NB4 (cell line): ENCODE results near the gene TBC1D1.

Source experiments
- DNase-seq: peaks from one replicate; pipeline ENCODE4 v3.0.0; 2010; ENCODE audit warnings: low read depth
- H3K4me3 ChIP-seq: one replicate; pipeline ENCODE4 v1.5.1; 2011; ENCODE audit warnings: mild to moderate bottlenecking, low read depth, low read length, moderate library complexity
- MYC ChIP-seq: IDR thresholded peaks from 2 replicates; pipeline ENCODE4 v1.6.1; 2011; ENCODE audit warnings: low read depth, low read length
- POLR2A ChIP-seq: IDR thresholded peaks from 2 replicates; pipeline ENCODE4 v1.6.1; 2011; ENCODE audit warnings: mild to moderate bottlenecking; ENCODE audit not compliant: insufficient read length; ENCODE audit errors: extremely low read depth
- TF ChIP-seq, protein P1 (sequence below): IDR thresholded peaks from 2 replicates; pipeline ENCODE4 v1.6.1; 2011; ENCODE audit warnings: low read depth, low read length
- TF ChIP-seq, protein P2 (sequence below): IDR thresholded peaks from one replicate; pipeline ENCODE4 v1.5.1; 2012; ENCODE audit warnings: low read depth, low read length

Gene TBC1D1

DNA sequence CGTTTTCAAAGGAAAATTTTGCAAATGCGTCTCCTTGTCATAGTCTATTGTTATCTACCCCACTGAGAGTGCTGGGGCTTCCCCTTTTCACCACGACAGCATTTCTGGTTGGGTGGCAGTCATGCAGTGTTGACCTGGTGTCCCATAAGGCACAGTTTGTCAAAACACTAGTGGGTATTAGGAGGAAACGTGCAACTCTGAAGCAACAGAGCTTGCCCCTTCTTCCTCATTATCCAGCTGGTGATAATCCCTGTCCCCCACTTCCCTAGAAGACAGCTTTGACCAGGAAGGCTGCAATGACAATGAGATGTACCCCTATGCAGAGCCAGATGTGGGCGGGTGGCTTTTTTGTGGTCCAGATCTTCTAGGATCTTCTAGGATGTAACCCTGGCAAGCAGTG lies 1.8 kb downstream of the TBC1D1 start:
- TF ChIP-seq, protein P1, sequence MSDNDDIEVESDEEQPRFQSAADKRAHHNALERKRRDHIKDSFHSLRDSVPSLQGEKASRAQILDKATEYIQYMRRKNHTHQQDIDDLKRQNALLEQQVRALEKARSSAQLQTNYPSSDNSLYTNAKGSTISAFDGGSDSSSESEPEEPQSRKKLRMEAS = no peak
- peak; percentile 59 for DNase-seq
- H3K4me3 ChIP-seq = no peak overlapping the region

DNA sequence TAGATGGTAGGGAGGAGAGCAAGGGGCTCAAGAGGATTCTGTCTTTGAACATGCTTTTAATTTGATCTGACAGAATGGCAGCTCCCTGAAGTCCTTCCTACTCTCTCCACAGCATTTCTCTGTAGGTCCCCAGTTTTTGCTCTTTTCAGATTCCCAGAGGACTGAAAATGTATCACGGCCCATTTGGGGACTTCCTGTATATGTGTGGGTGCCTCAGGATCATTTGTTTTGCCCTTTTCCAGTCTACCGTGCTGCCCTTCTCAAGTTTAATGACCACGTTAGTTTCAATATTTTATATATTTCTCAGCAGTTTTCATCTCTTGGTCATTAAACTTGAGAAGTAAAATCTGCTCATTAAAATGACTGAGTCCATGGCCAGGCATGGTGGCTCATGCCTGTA lies 2.3 kb downstream of the TBC1D1 start:
- no peak for DNase-seq
- TF ChIP-seq, protein P1 = no peak
- TF ChIP-seq, protein P2, sequence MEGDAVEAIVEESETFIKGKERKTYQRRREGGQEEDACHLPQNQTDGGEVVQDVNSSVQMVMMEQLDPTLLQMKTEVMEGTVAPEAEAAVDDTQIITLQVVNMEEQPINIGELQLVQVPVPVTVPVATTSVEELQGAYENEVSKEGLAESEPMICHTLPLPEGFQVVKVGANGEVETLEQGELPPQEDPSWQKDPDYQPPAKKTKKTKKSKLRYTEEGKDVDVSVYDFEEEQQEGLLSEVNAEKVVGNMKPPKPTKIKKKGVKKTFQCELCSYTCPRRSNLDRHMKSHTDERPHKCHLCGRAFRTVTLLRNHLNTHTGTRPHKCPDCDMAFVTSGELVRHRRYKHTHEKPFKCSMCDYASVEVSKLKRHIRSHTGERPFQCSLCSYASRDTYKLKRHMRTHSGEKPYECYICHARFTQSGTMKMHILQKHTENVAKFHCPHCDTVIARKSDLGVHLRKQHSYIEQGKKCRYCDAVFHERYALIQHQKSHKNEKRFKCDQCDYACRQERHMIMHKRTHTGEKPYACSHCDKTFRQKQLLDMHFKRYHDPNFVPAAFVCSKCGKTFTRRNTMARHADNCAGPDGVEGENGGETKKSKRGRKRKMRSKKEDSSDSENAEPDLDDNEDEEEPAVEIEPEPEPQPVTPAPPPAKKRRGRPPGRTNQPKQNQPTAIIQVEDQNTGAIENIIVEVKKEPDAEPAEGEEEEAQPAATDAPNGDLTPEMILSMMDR = no peak
- TF ChIP-seq MYC (no peak), POLR2A (no peak)
- no peak overlapping the region for H3K4me3 ChIP-seq

DNA sequence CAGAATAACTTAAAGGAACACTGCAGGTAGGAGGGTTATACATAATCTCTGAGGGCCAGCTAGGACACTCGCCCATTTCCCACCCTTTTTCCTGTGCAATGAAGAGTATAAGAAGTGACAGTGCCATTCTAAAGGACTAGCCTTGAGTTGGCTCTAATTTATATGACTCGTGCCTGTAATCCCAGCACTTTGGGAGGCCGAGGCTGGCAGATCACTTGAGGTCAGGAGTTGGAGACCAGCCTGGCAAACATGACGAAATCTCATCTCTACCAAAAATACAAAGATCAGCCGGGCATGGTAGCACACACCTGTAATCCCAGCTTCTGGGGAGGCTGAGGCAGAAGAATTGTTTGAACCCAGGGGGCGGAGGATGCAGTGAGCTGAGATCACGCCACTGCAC lies 4.4 kb downstream of the TBC1D1 start:
- TF ChIP-seq POLR2A = no peak
- TF ChIP-seq, protein P1 = no peak
- TF ChIP-seq, protein P2 = no peak
- no peak for TF ChIP-seq MYC
- no peak for DNase-seq

DNA sequence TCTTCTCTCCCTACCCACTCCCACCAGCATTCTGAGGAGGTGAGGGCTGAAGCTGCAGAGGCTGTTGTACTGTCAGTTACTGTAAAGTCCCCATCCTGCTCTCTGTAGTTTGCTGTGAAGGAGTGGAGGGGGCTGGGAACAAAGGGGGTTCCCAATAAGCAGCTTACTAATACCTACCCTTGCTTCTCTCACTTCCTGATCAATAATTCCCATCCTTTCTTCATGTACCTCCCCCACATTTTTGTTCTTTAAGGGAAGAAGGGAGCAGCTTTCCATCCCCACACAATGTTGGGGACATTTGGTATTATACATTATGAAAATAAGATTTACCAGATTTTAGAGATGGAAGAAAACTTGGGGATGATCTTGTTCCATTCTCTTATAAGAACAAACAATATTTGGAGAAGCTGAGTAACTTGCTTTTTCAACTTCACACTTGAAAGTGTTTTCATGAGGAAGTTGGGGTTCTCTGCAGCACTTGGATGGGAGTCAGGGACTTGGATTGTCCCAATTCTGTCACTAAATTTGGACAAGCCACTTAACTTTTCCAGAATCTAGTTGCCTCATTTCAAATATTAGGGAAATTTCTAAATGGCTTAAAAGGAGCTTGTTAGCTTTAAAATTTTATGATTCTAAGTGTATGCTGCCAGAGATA lies 5.4 kb downstream of the TBC1D1 start:
- no peak overlapping the region for H3K4me3 ChIP-seq
- TF ChIP-seq, protein P2 = no peak
- no peak for TF ChIP-seq POLR2A
- no peak for TF ChIP-seq MYC
- TF ChIP-seq, protein P1 = no peak
- DNase-seq = no peak

More for the DNA sequence above, 4.4 kb downstream of the TBC1D1 start:
- H3K4me3 ChIP-seq = no peak overlapping the region

DNA sequence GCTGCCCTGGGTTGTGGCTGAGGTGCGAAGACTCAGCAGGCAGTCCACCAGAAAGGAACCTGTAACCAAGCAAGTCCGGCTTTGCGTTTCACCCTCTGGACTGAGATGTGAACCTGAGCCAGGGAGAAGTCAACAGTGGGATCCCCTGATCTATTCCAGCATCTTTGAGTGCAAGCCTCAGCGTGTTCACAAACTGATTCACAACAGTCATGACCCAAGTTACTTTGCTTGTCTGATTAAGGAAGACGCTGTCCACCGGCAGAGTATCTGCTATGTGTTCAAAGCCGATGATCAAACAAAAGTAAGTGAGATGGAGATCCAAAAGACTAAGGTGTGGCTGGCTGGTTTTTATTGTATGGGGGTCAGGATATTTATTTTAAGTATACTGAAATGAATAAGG lies 11.3 kb downstream of the TBC1D1 start:
- TF ChIP-seq, protein P2 = no peak
- TF ChIP-seq POLR2A (no peak), MYC (no peak)
- TF ChIP-seq, protein P1 = no peak
- no peak overlapping the region for H3K4me3 ChIP-seq
- DNase-seq = no peak

DNA sequence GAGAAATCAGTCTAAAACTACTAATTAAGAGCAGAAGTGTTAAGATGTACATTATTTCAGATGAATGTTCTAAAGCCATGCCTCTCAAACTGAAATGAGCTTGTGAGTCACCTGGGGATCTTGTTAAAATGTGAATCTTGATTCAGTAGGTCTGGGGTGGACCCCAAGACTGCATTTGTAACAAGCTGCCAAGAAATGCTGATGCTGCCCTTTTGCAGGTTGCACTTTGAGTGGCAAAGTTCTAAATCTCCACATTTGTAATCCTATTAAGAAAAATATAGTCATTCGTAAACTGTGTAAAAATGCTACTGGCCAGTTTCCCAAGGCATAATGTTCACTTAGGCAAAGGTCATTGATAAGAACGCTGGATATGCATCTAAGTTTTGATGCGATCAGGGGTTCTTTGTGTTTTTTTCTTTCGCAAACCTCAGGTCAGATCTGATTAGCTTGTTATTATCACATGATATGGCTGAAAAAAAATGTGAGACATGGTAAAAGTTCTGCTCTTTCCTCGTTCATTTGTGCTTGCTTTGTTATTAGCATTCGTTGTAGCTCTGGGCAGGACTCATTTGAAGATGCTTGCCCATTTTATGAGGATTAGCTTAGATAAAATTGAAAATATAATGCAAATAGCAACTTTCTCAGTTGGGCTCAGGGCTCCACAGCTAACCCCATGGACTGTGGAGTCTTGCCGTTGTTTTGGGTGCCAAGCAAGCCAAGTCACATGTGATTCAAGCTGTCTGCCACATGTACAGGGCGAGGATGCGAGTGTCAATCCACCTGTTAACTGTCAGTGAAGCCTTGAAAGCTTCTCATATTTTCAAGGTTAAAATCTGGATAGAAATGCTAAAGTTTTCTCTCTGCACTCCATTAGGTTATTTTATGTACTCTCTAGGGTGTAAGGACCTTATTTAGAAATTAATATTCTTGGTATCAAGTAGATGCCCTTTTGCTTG lies 12.1 kb downstream of the TBC1D1 start:
- TF ChIP-seq, protein P1 = no peak
- TF ChIP-seq MYC (no peak), POLR2A (no peak)
- TF ChIP-seq, protein P2 = no peak
- no peak for DNase-seq
- no peak overlapping the region for H3K4me3 ChIP-seq
